Urinary bladder (tissue), 4 donors: ENCODE results near the gene CACNA2D3. TPM values are rescaled to one million over a fixed set of nuclear protein-coding genes. Genes with fewer than 3 reads are reported as not detected.

Experiments
- DNase-seq: peaks from one replicate; pipeline ENCODE4 v3.0.0-alpha.2; 2015; ENCODE audit errors: extremely low spot score
- H3K27ac ChIP-seq: one replicate; pipeline ENCODE4 v1.5.1; 2013; ENCODE audit warnings: low read depth, mild to moderate bottlenecking, moderate library complexity
- H3K36me3 ChIP-seq: one replicate; pipeline ENCODE4 v1.6.1; 2013; ENCODE audit warnings: mild to moderate bottlenecking, moderate library complexity; ENCODE audit not compliant: insufficient read depth
- H3K4me1 ChIP-seq: one replicate; pipeline ENCODE4 v1.6.1; 2013; ENCODE audit warnings: mild to moderate bottlenecking, moderate library complexity; ENCODE audit not compliant: insufficient read depth
- H3K4me3 ChIP-seq: one replicate; pipeline ENCODE4 v1.5.1; 2013; ENCODE audit warnings: low read depth, low read length
- WGBS: extraction: QIAGEN DNeasy Blood & Tissue Kit; methylation state at CpG from one replicate; pipeline ENCODE4 v1.1.7; 2013; 5-methylcytosine and 5-hydroxymethylcytosine counted together
- polyA plus RNA-seq: library from polyadenylated mRNA; stranded (reverse); fragments of 200-250 nt; gene quantifications from one replicate; pipeline ENCODE4 v1.2.3, GENCODE V29; 2013
- total RNA-seq: library from RNA; depleted of rRNA; stranded (reverse); fragments of >200 nt; gene quantifications from one replicate; pipeline ENCODE4 v1.2.3, GENCODE V29; 2014
- donor health status: healthy with polysubstance abuse.
- donor health status: healthy.

Gene CACNA2D3
- total and polyA plus RNA-seq, 2 donors, result 0.57 to 1.7 TPM

DNA sequence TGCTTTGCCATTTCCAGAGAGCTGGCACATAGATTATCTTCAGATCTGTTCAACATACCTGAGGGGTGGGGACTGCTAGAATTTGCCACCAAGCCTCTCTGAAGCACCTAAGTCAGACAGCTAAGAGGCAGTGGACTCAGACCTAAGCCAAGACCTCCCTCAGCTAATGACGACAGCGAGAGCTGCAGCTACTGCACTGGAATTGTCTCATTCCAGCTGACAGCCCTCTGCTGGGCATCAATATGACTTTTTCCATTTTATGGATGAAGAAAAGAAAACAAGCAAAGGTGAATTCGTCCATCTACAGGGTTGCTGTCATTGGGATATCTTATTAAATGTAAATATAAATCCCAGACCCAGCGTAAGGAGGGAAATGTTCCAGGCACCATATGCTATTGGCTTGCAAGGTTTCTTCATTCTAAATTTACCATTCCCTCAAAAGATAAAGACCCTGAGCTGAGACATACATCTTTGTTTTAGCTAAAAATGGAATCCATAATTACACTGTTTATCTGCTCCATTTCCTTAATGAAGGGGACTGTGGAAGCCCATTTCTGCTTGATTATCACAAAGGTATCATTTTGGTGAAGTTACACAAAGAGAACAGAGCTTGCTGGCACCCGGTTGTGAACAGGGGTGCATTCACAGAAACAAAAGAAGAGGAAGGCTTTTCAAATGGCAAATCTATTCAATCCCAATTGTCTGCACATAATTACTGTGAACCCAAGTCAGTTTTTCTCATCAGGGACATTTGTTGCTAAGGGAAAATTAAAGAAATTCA, 891.0 kb downstream of the CACNA2D3 start:
- no peak for DNase-seq
- Histone ChIP-seq H3K27ac (no peak overlapping the region), H3K4me3 (no peak overlapping the region), H3K36me3 (no peaks in the 10 kb centered on the region), H3K4me1 (no peaks in the 10 kb centered on the region)
- WGBS, result 40% methylated on average over 5 of the region's 5 CpGs

DNA sequence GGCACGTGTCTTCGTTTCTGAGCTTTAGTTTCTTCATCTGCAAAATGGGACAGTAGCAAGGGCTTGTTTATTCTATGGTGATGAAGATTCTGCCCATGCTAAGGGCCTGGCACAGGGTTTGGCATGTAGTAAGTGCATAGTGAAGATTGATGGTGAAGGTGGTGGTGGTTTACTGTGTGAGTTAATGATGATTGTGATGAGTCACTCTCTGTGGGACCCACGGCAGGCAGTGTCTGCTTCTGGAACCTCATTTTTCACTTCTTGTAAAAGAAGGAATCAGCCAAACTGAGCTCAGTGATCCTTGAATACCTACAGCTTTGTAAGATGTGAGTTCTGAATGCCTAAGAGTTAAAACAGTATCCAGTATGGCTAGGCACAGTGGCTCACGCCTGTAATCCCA, 891.7 kb downstream of the CACNA2D3 start:
- Histone ChIP-seq H3K4me3 (no peak overlapping the region), H3K36me3 (no peaks in the 10 kb centered on the region), H3K27ac (no peak overlapping the region), H3K4me1 (no peaks in the 10 kb centered on the region)
- DNase-seq, result no peak
- 76% methylated on average over 4 of the region's 4 CpGs for WGBS

DNA sequence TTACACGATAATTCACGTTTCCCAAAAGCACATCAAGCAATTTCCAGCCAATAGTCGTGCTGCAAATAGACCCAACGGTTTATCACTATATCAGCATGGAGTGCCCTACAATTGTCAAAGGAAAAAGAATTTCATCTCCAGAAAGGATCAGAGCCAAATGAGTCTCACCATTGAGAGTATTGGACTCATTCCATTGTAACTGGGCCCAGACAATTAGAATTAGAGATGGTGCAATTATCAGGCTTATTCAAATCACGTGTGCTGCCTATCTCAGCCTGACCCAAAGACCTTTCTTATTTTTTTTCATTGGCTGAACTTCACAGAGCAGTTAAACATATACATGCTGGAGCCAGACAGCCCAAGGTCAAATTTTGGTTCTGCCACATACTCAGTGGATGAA, 892.6 kb downstream of the CACNA2D3 start:
- Histone ChIP-seq H3K4me1 (no peaks in the 10 kb centered on the region), H3K4me3 (no peak overlapping the region), H3K36me3 (no peaks in the 10 kb centered on the region), H3K27ac (no peak overlapping the region)
- 88% methylated on average over 5 of the region's 5 CpGs for WGBS
- DNase-seq, result no peak

DNA sequence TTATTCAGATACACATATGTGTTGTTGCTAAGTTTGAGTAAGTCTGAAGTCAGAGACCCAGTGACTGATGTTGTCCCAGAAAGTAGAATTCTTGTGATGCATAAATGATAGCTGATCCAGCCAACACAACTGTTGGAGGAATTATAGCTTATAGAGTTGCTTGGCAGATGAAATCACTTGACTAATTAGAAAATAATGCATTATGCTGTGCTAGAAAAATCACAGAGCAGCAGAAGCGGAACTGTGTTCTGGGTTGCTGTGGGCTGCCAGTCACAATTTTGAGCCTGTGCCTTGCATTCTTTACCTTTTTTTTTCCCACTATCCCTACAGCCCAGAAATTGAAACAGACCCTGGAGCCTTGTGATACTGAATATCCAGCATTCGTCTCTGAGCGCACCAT, 895.5 kb downstream of the CACNA2D3 start:
- Histone ChIP-seq H3K4me3 (no peak overlapping the region), H3K4me1 (no peaks in the 10 kb centered on the region), H3K27ac (no peak overlapping the region), H3K36me3 (no peaks in the 10 kb centered on the region)
- DNase-seq, result no peak
- whole genome bisulfite sequencing, result 95% methylated on average over 3 of the region's 3 CpGs

DNA sequence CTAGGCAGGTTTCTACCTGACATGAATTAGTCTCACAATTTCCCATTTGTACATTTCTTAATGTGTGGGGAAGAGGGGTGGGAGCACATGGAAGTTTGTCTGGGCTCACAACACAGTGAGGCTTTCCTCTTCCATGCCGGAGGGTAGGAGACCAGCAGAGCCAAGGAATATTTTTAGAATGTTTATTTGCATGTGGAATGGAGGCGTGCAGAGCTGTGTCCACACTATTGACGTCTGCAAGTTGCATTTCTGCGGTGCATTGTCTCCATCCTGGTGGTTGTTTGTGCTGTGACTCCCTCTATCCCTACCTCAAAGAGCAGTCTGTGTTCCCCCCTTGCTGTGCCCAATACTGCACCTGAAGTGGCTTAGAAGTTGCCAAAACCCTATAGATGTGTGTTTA, 908.6 kb downstream of the CACNA2D3 start:
- WGBS, result 48% methylated on average over 4 of the region's 4 CpGs
- Histone ChIP-seq H3K4me3 (no peak overlapping the region), H3K36me3 (no peaks in the 10 kb centered on the region), H3K27ac (no peak overlapping the region), H3K4me1 (no peaks in the 10 kb centered on the region)
- DNase-seq, result no peak

DNA sequence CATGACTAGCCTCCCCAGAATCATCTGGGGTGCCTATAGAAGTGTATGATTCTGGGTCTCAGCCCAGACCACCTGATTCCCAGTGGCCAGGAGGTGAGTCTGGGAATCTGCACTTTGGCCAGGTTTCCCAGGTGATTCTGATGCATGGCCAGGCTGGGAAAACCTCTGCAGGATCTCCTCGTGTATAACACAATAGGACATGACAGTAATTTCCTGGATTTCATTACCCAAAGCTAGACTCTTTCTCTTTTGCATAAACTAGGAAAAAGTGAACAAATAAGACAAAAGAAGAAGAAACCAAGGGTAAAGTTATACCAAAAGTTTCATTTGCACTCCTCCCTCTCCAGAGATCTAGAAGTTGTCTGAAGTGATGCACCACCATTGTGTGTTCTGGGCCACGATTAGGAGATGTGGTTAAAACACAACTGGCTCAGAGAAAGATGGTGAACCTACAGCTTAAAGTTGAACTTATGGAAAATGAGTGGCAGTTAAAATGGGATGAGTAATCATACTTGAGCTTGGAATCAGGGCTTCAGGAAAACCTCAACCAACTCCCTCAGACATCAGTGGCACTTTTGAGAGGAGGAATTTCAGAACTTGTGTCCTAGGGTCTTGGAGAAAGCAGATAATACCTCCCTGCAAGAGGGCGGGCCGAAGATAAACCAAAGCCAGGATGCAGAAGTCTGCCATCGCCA, 914.7 kb downstream of the CACNA2D3 start:
- H3K36me3 ChIP-seq, result no peaks in the 10 kb centered on the region
- H3K4me1 ChIP-seq, result no peaks in the 10 kb centered on the region
- H3K4me3 ChIP-seq, result no peak overlapping the region
- H3K27ac ChIP-seq, result no peak overlapping the region
- DNase-seq, result no peak
- WGBS, result 87% methylated on average over 5 of the region's 5 CpGs

DNA sequence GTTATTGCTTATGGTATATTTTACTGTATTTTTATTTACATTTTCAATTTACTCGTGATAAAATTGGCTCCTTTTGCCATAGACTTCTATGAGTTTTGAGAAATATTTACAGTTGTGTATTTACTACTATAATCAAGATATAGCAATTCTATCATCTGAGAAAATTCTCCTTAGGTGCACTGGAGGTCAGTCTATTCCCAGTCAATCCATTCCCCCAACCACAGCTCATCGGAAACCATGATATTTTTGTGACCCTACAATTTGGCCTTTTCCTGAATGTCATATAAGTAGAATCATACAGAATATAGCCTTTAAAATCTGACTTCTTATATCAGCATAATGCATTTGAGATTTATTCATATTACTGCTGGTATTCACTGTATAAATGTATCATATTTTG, 920.2 kb downstream of the CACNA2D3 start:
- 71% methylated on average over 2 of the region's 2 CpGs for WGBS

DNA sequence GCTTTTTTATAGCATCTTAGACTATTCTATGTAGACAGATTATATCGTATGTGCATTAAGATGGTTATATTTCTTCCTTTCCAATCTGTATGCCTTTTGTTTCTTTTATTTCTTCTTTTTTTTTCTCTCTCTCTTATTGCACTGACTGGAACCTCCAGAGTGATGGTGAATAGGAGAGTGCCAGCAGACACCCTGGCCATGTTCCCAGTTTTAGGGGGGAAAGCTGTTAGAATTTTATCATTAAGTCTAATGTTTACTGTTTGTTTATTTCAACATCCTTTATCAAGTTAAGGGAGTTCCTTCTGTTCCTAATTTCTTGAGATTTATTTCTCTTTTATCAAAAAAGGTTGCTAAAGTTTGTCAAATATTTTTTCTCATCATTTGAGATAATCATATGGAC, 922.1 kb downstream of the CACNA2D3 start:
- H3K4me3 ChIP-seq, result no peak overlapping the region
- no peaks in the 10 kb centered on the region for H3K4me1 ChIP-seq
- H3K36me3 ChIP-seq, result no peaks in the 10 kb centered on the region
- no peak overlapping the region for H3K27ac ChIP-seq
- WGBS, result 71% methylated on average over 1 of the region's 1 CpG
- no peak for DNase-seq

More for the DNA sequence above, 920.2 kb downstream of the CACNA2D3 start:
- H3K36me3 ChIP-seq, result no peaks in the 10 kb centered on the region
- no peak overlapping the region for H3K4me3 ChIP-seq
- H3K4me1 ChIP-seq, result no peaks in the 10 kb centered on the region
- no peak overlapping the region for H3K27ac ChIP-seq
- DNase-seq, result no peak

DNA sequence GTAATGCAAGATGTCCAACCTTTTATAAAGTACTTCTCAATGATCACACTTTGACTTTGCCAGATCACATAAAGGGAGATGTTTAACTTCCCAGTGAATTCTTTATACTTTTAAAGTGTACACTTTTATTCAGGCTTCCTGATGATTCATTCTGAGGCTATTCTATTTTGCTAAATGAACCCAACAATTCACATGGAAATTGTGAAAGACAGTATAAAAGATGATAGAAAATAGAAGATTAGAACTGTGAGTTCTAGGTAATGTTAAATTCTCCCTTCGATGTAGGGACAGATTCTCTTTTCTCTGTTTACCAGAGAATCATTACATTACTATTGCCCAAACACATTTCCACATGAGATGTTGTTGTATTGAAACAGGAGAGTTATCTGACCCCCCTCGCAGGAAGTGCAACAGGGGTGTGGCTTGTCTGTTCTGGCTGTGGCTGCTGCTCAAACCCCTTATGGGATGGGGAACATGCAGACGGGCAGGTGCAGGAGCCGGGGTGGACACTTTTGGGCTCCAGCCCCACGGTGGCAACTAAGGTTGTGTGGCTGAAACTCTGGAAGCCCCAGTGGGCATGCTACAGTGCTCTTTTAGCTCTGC, 936.8 kb downstream of the CACNA2D3 start:
- no peak for DNase-seq
- Histone ChIP-seq H3K4me1 (no peaks in the 10 kb centered on the region), H3K4me3 (no peak overlapping the region), H3K27ac (no peak overlapping the region), H3K36me3 (no peaks in the 10 kb centered on the region)
- WGBS, result 85% methylated on average over 5 of the region's 5 CpGs

DNA sequence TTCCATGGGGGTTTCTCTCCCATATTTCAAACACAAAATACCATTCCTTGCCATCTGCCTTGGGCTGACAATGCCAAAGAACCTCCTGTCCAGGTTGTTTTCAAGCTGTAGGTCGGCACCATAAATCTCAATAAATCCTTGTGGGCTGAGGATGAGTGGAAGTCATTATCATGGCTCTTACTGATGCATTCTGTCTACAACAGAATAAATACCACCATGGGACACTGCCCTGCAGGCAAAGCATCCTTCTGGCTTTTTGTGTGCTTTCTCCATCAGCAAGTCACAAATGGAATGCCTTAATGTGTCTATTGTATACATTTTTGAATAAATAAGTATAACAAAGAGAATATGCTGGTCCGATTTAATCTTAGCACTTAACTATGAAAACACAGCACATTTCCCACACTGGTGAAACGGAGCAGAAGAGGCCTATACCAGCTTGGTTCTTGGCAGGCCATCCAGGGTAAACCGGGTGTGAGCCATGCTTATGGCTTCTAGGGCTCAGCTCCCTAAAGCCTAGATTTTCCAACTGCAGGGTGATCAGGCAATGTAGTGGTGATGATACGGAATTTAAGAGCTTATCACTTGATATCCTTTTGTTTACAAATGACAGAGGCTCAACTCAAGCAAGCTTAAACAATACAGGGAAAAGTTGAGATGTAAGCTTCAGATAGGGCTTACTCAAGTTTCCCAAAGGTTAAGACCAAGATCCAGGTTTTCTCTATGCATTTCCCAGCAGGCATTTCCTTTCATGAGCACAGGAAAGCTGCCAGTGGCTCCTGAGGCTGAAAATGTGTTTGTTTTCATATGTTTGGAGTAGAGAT, 938.8 kb downstream of the CACNA2D3 start:
- WGBS, result 54% methylated on average over 5 of the region's 5 CpGs
- Histone ChIP-seq H3K4me3 (no peak overlapping the region), H3K27ac (no peak overlapping the region), H3K4me1 (no peaks in the 10 kb centered on the region), H3K36me3 (no peaks in the 10 kb centered on the region)
- no peak for DNase-seq

DNA sequence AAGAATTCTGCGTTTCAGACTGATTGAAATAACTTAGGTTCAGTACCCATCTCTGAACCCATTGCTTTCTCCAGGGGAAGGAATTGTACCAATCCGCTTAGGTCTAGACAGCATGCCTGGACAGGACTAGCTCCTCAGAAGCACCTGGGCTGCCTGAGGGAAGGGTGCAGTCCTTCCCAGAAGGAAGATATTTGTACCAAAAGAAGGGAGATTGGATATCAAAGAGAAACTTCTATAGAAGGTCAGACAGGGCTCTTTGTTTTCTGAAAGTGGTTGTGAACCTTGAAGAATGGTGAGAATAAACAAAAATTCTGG, 939.3 kb downstream of the CACNA2D3 start:
- 51% methylated on average over 2 of the region's 2 CpGs for WGBS
- DNase-seq, result no peak
- Histone ChIP-seq H3K4me3 (no peak overlapping the region), H3K4me1 (no peaks in the 10 kb centered on the region), H3K27ac (no peak overlapping the region), H3K36me3 (no peaks in the 10 kb centered on the region)

DNA sequence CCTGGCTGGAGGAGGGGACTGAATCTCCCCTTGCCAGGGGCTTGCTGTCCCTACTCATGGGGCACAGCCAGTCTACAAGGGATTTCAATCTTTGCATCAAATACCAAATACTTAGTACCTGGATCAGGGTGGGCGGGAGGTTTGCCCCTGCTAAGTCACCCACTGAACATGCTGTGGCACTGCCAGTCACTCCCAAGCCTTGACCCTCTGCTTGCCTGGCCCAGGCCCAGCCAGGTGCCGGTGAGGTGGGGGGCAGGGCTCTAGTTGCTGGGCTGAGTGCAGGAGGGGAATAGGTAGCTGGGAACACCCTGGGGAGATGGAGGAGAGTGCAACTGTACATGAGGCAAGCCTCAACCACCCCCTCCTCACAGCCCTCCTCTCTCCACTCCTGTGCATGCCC, 941.8 kb downstream of the CACNA2D3 start:
- 95% methylated on average over 2 of the region's 2 CpGs for WGBS
- no peak for DNase-seq

DNA sequence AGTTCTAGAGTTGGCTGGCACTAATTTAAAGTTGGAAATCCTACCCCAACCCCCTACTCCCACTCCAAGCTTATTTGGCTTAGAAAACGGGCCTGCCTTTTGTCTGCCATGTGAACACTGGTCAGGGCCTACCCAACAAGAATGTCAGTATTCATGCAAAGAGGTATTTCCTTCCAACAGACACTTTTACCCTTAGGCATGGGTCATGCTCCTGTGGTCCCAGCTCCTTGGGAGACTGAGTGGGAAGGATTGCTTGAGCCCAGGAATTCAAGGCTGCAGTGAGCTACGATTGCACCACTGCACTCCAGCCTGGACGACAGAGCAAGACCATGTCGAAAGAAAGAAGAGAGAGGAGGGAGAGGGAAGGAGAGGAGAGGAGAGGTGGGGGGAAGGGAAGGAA, 943.0 kb downstream of the CACNA2D3 start:
- Histone ChIP-seq H3K27ac (no peak overlapping the region), H3K36me3 (no peaks in the 10 kb centered on the region), H3K4me1 (no peaks in the 10 kb centered on the region), H3K4me3 (no peak overlapping the region)
- 96% methylated on average over 4 of the region's 4 CpGs for WGBS
- DNase-seq, result no peak

More for the DNA sequence above, 941.8 kb downstream of the CACNA2D3 start:
- H3K36me3 ChIP-seq, result no peaks in the 10 kb centered on the region
- H3K4me1 ChIP-seq, result no peaks in the 10 kb centered on the region
- H3K27ac ChIP-seq, result no peak overlapping the region
- H3K4me3 ChIP-seq, result no peak overlapping the region
